GM23338 (cell line): ENCODE measurements around the gene FFAR2. TPM values are rescaled to one million over a fixed set of nuclear protein-coding genes. Genes with fewer than 3 reads are reported as not detected.

Source experiments
- ATAC-seq: fragments of 200-7000 bp; cut with Tn5 transposase; 3 replicates; pipeline ENCODE4 v1.9.1; 2020
- DNase-seq: peaks from one replicate; pipeline ENCODE4 v3.0.0-alpha.2; 2015; ENCODE audit warnings: low spot score
- H2AFZ ChIP-seq: fragments of 200-600 bp; sonication (generic); 2 replicates; pipeline ENCODE4 v1.8.0; 2016; ENCODE audit warnings: antibody characterized with exemption, mild to moderate bottlenecking, moderate library complexity
- H3F3A ChIP-seq: fragments of 200-600 bp; sonication (generic); replicated peaks from 2 replicates; pipeline ENCODE4 v1.8.0; 2017; ENCODE audit warnings: antibody characterized with exemption, mixed run types, low read depth
- H3K27ac ChIP-seq: fragments of 200-600 bp; sonication (generic); 2 replicates; pipeline ENCODE4 v1.6.1; 2016; ENCODE audit warnings: low read depth
- H3K27me3 ChIP-seq: fragments of 200-600 bp; sonication (generic); 2 replicates; pipeline ENCODE4 v1.8.0; 2016; ENCODE audit warnings: mild to moderate bottlenecking, mixed run types, moderate library complexity; ENCODE audit not compliant: insufficient read depth
- H3K36me3 ChIP-seq: fragments of 200-600 bp; sonication (generic); 2 replicates; pipeline ENCODE4 v1.8.0; 2016; ENCODE audit warnings: mild to moderate bottlenecking; ENCODE audit not compliant: insufficient read depth
- H3K4me1 ChIP-seq: fragments of 200-600 bp; sonication (generic); 2 replicates; pipeline ENCODE4 v1.8.0; 2016; ENCODE audit warnings: mild to moderate bottlenecking, moderate library complexity; ENCODE audit not compliant: insufficient read depth
- H3K4me2 ChIP-seq: fragments of 200-600 bp; sonication (generic); 2 replicates; pipeline ENCODE4 v1.7.1; 2017; ENCODE audit warnings: mixed run types
- H3K4me3 ChIP-seq: fragments of 200-600 bp; sonication (generic); 2 replicates; pipeline ENCODE4 v1.6.1; 2016; ENCODE audit warnings: mixed run types
- H3K79me2 ChIP-seq: fragments of 200-600 bp; sonication (generic); replicated peaks from 2 replicates; pipeline ENCODE4 v1.8.0; 2017; ENCODE audit warnings: mild to moderate bottlenecking; ENCODE audit not compliant: insufficient read depth
- H3K9me2 ChIP-seq: fragments of 200-600 bp; sonication (generic); 2 replicates; pipeline ENCODE4 v1.8.0; 2017; ENCODE audit not compliant: insufficient read depth
- H4K20me1 ChIP-seq: fragments of 200-600 bp; sonication (generic); replicated peaks from 2 replicates; pipeline ENCODE4 v1.8.0; 2017; ENCODE audit warnings: mild to moderate bottlenecking; ENCODE audit not compliant: insufficient read depth
- H3K27ac Mint-ChIP-seq: 2 replicates; pipeline ENCODE4 v1.8.0; 2020; ENCODE audit warnings: inconsistent platforms, mild to moderate bottlenecking, moderate library complexity, mixed read lengths
- H3K27me3 Mint-ChIP-seq: 3 replicates; pipeline ENCODE4 v1.8.0; 2022; ENCODE audit warnings: low read depth, mild to moderate bottlenecking, moderate library complexity, mixed read lengths, inconsistent platforms; ENCODE audit not compliant: insufficient read depth, poor library complexity
- H3K36me3 Mint-ChIP-seq: 3 replicates; pipeline ENCODE4 v1.8.0; 2021; ENCODE audit warnings: low read depth, mild to moderate bottlenecking, inconsistent platforms, moderate library complexity, mixed read lengths
- H3K4me1 Mint-ChIP-seq: 3 replicates; pipeline ENCODE4 v1.8.0; 2020; ENCODE audit warnings: mild to moderate bottlenecking, inconsistent platforms, mixed read lengths
- H3K4me3 Mint-ChIP-seq: 3 replicates; pipeline ENCODE4 v1.8.0; 2021; ENCODE audit warnings: moderate library complexity, mild to moderate bottlenecking, inconsistent platforms, mixed read lengths
- H3K9me3 Mint-ChIP-seq: 3 replicates; pipeline ENCODE4 v1.8.0; 2020; ENCODE audit warnings: moderate library complexity, mild to moderate bottlenecking, inconsistent platforms, mixed read lengths
- CREB1 ChIP-seq: fragments of 250-450 bp; sonication (Bioruptor Pico); IDR thresholded peaks from 2 replicates; pipeline ENCODE4 v1.5.0; 2020; ENCODE audit warnings: low read depth, mild to moderate bottlenecking, moderate library complexity
- CTCF ChIP-seq, 2 experiments: fragments of 200-600 bp in 1 of 2; sonication (generic) in 1 of 2; conservative IDR thresholded peaks; 2 replicates each; pipeline versions ENCODE4 v1.5.1 to v1.6.1; 2016 to 2017; ENCODE audit warnings: antibody characterized with exemption in 2 of 2, low read depth in 2 of 2, mild to moderate bottlenecking in 2 of 2, moderate library complexity in 1 of 2
- ETS1 ChIP-seq: IDR thresholded peaks from 2 replicates; pipeline ENCODE4 v1.6.1; 2016; ENCODE audit warnings: antibody characterized with exemption
- EZH2 ChIP-seq: fragments of 200-600 bp; sonication (generic); IDR thresholded peaks from one replicate; pipeline ENCODE4 v1.8.0; 2017; ENCODE audit warnings: antibody characterized with exemption, mild to moderate bottlenecking, low read depth; ENCODE audit not compliant: unreplicated experiment
- EZH2phosphoT487 ChIP-seq: fragments of 200-600 bp; sonication (generic); IDR thresholded peaks from one replicate; pipeline ENCODE4 v1.8.1; 2018; ENCODE audit warnings: antibody characterized with exemption; ENCODE audit not compliant: unreplicated experiment
- JUNB ChIP-seq: IDR thresholded peaks from one replicate; pipeline ENCODE4 v1.6.1; 2016; ENCODE audit warnings: antibody characterized with exemption; ENCODE audit not compliant: unreplicated experiment
- NANOG ChIP-seq: IDR thresholded peaks from 2 replicates; pipeline ENCODE4 v1.6.1; 2016; ENCODE audit warnings: antibody characterized with exemption, borderline replicate concordance
- POLR2AphosphoS5 ChIP-seq: IDR thresholded peaks from 2 replicates; pipeline ENCODE4 v1.6.1; 2016; ENCODE audit warnings: antibody characterized with exemption, low read depth
- STAT1 ChIP-seq: IDR thresholded peaks from one replicate; pipeline ENCODE4 v1.6.1; 2016; ENCODE audit warnings: antibody characterized with exemption; ENCODE audit not compliant: unreplicated experiment
- ZNF114 ChIP-seq: fragments of 250-450 bp; sonication (Bioruptor Pico); IDR thresholded peaks from 2 replicates; pipeline ENCODE4 v1.5.0; 2020; ENCODE audit warnings: mild to moderate bottlenecking, moderate library complexity
- ZNF331 ChIP-seq: fragments of 250-450 bp; sonication (Bioruptor Pico); IDR thresholded peaks from 2 replicates; pipeline ENCODE4 v1.5.0; 2020; ENCODE audit warnings: low read depth, mild to moderate bottlenecking, moderate library complexity
- polyA plus RNA-seq: library from polyadenylated mRNA; unstranded; fragments of >200 nt; fragmentation: Nextera tagmentation; extraction: Ambion mirVana; gene quantifications from 2 replicates; pipeline ENCODE4 v1.2.1, GENCODE V29; 2016
- total RNA-seq: library from RNA; depleted of rRNA; stranded (reverse); fragments of >200 nt; shearing (Covaris generic); gene quantifications from 2 replicates; pipeline ENCODE4 v1.2.3, GENCODE V29; 2014
- TF ChIP-seq, protein P1 (sequence below): fragments of 250-450 bp; sonication (Bioruptor Pico); IDR thresholded peaks from 2 replicates; pipeline ENCODE4 v1.5.0; 2020; ENCODE audit warnings: mild to moderate bottlenecking, moderate library complexity
- TF ChIP-seq, protein P2 (sequence below): IDR thresholded peaks from one replicate; pipeline ENCODE4 v1.6.1; 2018; ENCODE audit warnings: antibody characterized with exemption; ENCODE audit not compliant: unreplicated experiment

The FFAR2 gene
- total and polyA plus RNA-seq, 2 experiments from 2014 or later = not detected

DNA sequence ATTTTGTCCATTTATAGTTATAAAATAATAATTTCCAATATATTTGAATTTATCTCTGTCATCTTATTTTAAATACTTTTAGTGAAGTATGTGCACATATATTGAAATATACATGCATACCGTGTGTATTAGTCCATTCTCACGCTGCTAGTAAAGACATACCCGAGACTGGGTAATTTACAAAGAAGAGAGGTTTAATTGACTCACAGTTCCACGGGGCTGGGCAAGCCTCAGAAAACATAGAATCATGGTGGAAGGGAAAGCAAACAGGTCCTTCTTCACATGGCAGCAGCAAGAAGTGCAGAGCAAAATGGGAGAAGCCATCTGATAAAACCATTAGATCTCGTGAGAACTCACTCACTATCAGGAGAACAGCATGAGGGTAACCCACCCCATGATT is 37.6 kb upstream of the FFAR2 start:
- no peaks in the 10 kb centered on the region for H3K36me3 Mint-ChIP-seq
- no peak for DNase-seq
- peaks cover 7% of the 10 kb centered on the region for H3K27me3 Mint-ChIP-seq
- H2AFZ ChIP-seq = no peak overlapping the region
- no peaks in the 10 kb centered on the region for H3K9me2 ChIP-seq
- no peak overlapping the region for H3K27ac Mint-ChIP-seq
- H3K79me2 ChIP-seq = no peaks in the 10 kb centered on the region
- H3K36me3 ChIP-seq = no peaks in the 10 kb centered on the region
- no peak overlapping the region for H3K4me3 ChIP-seq
- no peak for ATAC-seq
- no peaks in the 10 kb centered on the region for H3K4me1 Mint-ChIP-seq
- H3F3A ChIP-seq = no peaks in the 10 kb centered on the region
- H3K4me3 Mint-ChIP-seq = no peak overlapping the region
- no peak overlapping the region for H3K4me2 ChIP-seq
- H3K27me3 ChIP-seq = no peaks in the 10 kb centered on the region
- TF ChIP-seq EZH2 (no peak), CTCF (conservative IDR thresholded peaks at IDR 0.05; ENCODE audit: low read depth in 2 of 2) (no peak), POLR2AphosphoS5 (no peak), STAT1 (no peak), EZH2phosphoT487 (no peak), ZNF114 (no peak), NANOG (no peak), ETS1 (no peak), JUNB (no peak), ZNF331 (CRISPR knock-in tag) (no peak), CREB1 (no peak)
- TF ChIP-seq, protein P1, sequence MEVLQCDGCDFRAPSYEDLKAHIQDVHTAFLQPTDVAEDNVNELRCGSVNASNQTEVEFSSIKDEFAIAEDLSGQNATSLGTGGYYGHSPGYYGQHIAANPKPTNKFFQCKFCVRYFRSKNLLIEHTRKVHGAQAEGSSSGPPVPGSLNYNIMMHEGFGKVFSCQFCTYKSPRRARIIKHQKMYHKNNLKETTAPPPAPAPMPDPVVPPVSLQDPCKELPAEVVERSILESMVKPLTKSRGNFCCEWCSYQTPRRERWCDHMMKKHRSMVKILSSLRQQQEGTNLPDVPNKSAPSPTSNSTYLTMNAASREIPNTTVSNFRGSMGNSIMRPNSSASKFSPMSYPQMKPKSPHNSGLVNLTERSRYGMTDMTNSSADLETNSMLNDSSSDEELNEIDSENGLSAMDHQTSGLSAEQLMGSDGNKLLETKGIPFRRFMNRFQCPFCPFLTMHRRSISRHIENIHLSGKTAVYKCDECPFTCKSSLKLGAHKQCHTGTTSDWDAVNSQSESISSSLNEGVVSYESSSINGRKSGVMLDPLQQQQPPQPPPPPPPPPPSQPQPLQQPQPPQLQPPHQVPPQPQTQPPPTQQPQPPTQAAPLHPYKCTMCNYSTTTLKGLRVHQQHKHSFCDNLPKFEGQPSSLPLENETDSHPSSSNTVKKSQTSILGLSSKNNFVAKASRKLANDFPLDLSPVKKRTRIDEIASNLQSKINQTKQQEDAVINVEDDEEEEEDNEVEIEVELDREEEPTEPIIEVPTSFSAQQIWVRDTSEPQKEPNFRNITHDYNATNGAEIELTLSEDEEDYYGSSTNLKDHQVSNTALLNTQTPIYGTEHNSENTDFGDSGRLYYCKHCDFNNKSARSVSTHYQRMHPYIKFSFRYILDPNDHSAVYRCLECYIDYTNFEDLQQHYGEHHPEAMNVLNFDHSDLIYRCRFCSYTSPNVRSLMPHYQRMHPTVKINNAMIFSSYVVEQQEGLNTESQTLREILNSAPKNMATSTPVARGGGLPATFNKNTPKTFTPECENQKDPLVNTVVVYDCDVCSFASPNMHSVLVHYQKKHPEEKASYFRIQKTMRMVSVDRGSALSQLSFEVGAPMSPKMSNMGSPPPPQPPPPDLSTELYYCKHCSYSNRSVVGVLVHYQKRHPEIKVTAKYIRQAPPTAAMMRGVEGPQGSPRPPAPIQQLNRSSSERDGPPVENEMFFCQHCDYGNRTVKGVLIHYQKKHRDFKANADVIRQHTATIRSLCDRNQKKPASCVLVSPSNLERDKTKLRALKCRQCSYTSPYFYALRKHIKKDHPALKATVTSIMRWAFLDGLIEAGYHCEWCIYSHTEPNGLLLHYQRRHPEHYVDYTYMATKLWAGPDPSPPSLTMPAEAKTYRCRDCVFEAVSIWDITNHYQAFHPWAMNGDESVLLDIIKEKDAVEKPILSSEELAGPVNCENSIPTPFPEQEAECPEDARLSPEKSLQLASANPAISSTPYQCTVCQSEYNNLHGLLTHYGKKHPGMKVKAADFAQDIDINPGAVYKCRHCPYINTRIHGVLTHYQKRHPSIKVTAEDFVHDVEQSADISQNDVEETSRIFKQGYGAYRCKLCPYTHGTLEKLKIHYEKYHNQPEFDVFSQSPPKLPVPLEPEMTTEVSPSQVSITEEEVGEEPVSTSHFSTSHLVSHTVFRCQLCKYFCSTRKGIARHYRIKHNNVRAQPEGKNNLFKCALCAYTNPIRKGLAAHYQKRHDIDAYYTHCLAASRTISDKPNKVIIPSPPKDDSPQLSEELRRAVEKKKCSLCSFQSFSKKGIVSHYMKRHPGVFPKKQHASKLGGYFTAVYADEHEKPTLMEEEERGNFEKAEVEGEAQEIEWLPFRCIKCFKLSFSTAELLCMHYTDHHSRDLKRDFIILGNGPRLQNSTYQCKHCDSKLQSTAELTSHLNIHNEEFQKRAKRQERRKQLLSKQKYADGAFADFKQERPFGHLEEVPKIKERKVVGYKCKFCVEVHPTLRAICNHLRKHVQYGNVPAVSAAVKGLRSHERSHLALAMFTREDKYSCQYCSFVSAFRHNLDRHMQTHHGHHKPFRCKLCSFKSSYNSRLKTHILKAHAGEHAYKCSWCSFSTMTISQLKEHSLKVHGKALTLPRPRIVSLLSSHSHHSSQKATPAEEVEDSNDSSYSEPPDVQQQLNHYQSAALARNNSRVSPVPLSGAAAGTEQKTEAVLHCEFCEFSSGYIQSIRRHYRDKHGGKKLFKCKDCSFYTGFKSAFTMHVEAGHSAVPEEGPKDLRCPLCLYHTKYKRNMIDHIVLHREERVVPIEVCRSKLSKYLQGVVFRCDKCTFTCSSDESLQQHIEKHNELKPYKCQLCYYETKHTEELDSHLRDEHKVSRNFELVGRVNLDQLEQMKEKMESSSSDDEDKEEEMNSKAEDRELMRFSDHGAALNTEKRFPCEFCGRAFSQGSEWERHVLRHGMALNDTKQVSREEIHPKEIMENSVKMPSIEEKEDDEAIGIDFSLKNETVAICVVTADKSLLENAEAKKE = no peak
- TF ChIP-seq, protein P2, sequence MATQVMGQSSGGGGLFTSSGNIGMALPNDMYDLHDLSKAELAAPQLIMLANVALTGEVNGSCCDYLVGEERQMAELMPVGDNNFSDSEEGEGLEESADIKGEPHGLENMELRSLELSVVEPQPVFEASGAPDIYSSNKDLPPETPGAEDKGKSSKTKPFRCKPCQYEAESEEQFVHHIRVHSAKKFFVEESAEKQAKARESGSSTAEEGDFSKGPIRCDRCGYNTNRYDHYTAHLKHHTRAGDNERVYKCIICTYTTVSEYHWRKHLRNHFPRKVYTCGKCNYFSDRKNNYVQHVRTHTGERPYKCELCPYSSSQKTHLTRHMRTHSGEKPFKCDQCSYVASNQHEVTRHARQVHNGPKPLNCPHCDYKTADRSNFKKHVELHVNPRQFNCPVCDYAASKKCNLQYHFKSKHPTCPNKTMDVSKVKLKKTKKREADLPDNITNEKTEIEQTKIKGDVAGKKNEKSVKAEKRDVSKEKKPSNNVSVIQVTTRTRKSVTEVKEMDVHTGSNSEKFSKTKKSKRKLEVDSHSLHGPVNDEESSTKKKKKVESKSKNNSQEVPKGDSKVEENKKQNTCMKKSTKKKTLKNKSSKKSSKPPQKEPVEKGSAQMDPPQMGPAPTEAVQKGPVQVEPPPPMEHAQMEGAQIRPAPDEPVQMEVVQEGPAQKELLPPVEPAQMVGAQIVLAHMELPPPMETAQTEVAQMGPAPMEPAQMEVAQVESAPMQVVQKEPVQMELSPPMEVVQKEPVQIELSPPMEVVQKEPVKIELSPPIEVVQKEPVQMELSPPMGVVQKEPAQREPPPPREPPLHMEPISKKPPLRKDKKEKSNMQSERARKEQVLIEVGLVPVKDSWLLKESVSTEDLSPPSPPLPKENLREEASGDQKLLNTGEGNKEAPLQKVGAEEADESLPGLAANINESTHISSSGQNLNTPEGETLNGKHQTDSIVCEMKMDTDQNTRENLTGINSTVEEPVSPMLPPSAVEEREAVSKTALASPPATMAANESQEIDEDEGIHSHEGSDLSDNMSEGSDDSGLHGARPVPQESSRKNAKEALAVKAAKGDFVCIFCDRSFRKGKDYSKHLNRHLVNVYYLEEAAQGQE = no peak
- no peaks in the 10 kb centered on the region for H3K4me1 ChIP-seq
- H3K27ac ChIP-seq = no peak overlapping the region
- peaks cover 3% of the 10 kb centered on the region; the same call in 1 of the 3 replicates for H3K9me3 Mint-ChIP-seq
- no peaks in the 10 kb centered on the region for H4K20me1 ChIP-seq
